IMR-90 (cell line): Measurements from ENCODE around the gene ATG4A. TPM values are rescaled to one million over a fixed set of nuclear protein-coding genes. Genes with fewer than 3 reads are reported as not detected.

Source experiments
- ATAC-seq: fragments of 200-7000 bp; cut with Tn5 transposase; 2 replicates; pipeline ENCODE4 v1.9.1; 2020; ENCODE audit warnings: low read depth, mild to moderate bottlenecking, moderate library complexity
- BruUV-seq: library from RNA; stranded (reverse); fragments of 400-500 nt; replicated peaks from 2 replicates; lab custom pipeline; 2021; lab: Mats Ljungman, UMichigan
- CTCF ChIA-PET: fragments of 300-600 bp; formaldehyde crosslinking; extraction: SDS; loops from one replicate; lab custom pipeline; 2021; ENCODE audit warnings: antibody characterized with exemption; lab: Yijun Ruan, JAX
- POLR2A ChIA-PET: fragments of 300-600 bp; sonication (Branson Sonifier 250); formaldehyde crosslinking; loops from one replicate; lab custom pipeline; 2022; ENCODE audit warnings: antibody characterized with exemption; ENCODE audit not compliant: unreplicated experiment; lab: Charles Lee
- DNase-seq: peaks from one replicate; pipeline ENCODE4 v3.0.0; 2013
- H2AFZ ChIP-seq: replicated peaks from 2 replicates; pipeline ENCODE3; 2013; ENCODE audit warnings: low read length, mild to moderate bottlenecking; ENCODE audit not compliant: poor library complexity
- H2AK5ac ChIP-seq: 2 replicates; pipeline ENCODE4 v1.6.1; 2013; ENCODE audit warnings: low read depth, low read length, inconsistent platforms
- H2AK9ac ChIP-seq: replicated peaks from 2 replicates; pipeline ENCODE3; 2013; ENCODE audit warnings: mild to moderate bottlenecking, low read depth, low read length, moderate library complexity; ENCODE audit not compliant: poor library complexity
- H2BK120ac ChIP-seq: 2 replicates; pipeline ENCODE4 v1.6.1; 2013; ENCODE audit warnings: low read depth, low read length, inconsistent platforms
- H2BK15ac ChIP-seq: 3 replicates; pipeline ENCODE4 v1.6.1; 2013; ENCODE audit warnings: low read depth, low read length, inconsistent platforms
- H2BK20ac ChIP-seq: 2 replicates; pipeline ENCODE4 v1.6.1; 2013; ENCODE audit warnings: low read depth, mild to moderate bottlenecking, inconsistent platforms, low read length, moderate library complexity
- H2BK5ac ChIP-seq: 2 replicates; pipeline ENCODE4 v1.6.1; 2013; ENCODE audit warnings: mild to moderate bottlenecking, low read depth, low read length, inconsistent platforms; ENCODE audit not compliant: poor library complexity, severe bottlenecking
- H3K14ac ChIP-seq: replicated peaks from 2 replicates; pipeline ENCODE4 v1.6.1; 2013; ENCODE audit warnings: low read depth, low read length, inconsistent platforms
- H3K18ac ChIP-seq: 2 replicates; pipeline ENCODE4 v1.6.1; 2013; ENCODE audit warnings: low read depth, low read length, control low read depth
- H3K23ac ChIP-seq: 2 replicates; pipeline ENCODE4 v1.6.1; 2013; ENCODE audit warnings: low read depth, low read length, inconsistent platforms
- H3K27ac ChIP-seq: 2 replicates; pipeline ENCODE4 v1.5.1; 2013; ENCODE audit warnings: mild to moderate bottlenecking, control low read depth, low read length; ENCODE audit not compliant: insufficient read depth
- H3K27me3 ChIP-seq: 2 replicates; pipeline ENCODE4 v1.6.1; 2013; ENCODE audit warnings: low read length; ENCODE audit not compliant: control insufficient read depth, insufficient read depth
- H3K36me3 ChIP-seq: 2 replicates; pipeline ENCODE4 v1.6.1; 2013; ENCODE audit warnings: low read length, mixed read lengths; ENCODE audit not compliant: control insufficient read depth, insufficient read depth
- H3K4ac ChIP-seq: 2 replicates; pipeline ENCODE4 v1.6.1; 2013; ENCODE audit warnings: low read depth, low read length, inconsistent platforms
- H3K4me1 ChIP-seq: 2 replicates; pipeline ENCODE4 v1.6.1; 2013; ENCODE audit warnings: low read length, mixed read lengths; ENCODE audit not compliant: control insufficient read depth, insufficient read depth
- H3K4me2 ChIP-seq: 2 replicates; pipeline ENCODE4 v1.6.1; 2013; ENCODE audit warnings: low read depth, mild to moderate bottlenecking, control low read depth, low read length, moderate library complexity
- H3K4me3 ChIP-seq: 2 replicates; pipeline ENCODE4 v1.5.1; 2013; ENCODE audit warnings: low read depth, mild to moderate bottlenecking, control low read depth, low read length, moderate library complexity; ENCODE audit not compliant: insufficient read depth
- H3K56ac ChIP-seq: 2 replicates; pipeline ENCODE4 v1.6.1; 2013; ENCODE audit warnings: low read length, inconsistent platforms; ENCODE audit not compliant: insufficient read depth; ENCODE audit errors: extremely low read depth
- H3K79me1 ChIP-seq, 2 experiments: 2 replicates each; pipeline ENCODE4 v1.6.1; 2013; ENCODE audit warnings: low read length in 2 of 2, inconsistent platforms in 1 of 2, low read depth in 1 of 2
- H3K9ac ChIP-seq: 2 replicates; pipeline ENCODE4 v1.6.1; 2013; ENCODE audit warnings: low read depth, low read length, control low read depth
- H3K9me1 ChIP-seq: 2 replicates; pipeline ENCODE4 v1.6.1; 2013; ENCODE audit warnings: low read length, inconsistent platforms; ENCODE audit not compliant: insufficient read depth
- H3K9me3 ChIP-seq: 2 replicates; pipeline ENCODE4 v1.6.1; 2013; ENCODE audit warnings: low read length; ENCODE audit not compliant: control insufficient read depth, insufficient read depth
- H4K20me1 ChIP-seq: 2 replicates; pipeline ENCODE4 v1.6.1; 2013; ENCODE audit warnings: low read length, inconsistent platforms; ENCODE audit not compliant: insufficient read depth
- H4K5ac ChIP-seq: 2 replicates; pipeline ENCODE4 v1.6.1; 2013; ENCODE audit warnings: mild to moderate bottlenecking, low read depth, low read length, control low read depth
- H4K8ac ChIP-seq, 2 experiments: 2 replicates each; pipeline ENCODE4 v1.6.1; 2013; ENCODE audit warnings: low read depth in 2 of 2, low read length in 2 of 2, control low read depth in 1 of 2, inconsistent platforms in 1 of 2
- H4K91ac ChIP-seq: 2 replicates; pipeline ENCODE4 v1.6.1; 2013; ENCODE audit warnings: low read depth, low read length, inconsistent platforms; ENCODE audit not compliant: insufficient read depth
- BHLHE40 ChIP-seq: fragments of 150-350 bp; IDR thresholded peaks from 2 replicates; pipeline ENCODE4 v1.6.1; 2016; ENCODE audit warnings: mild to moderate bottlenecking, low read depth, low read length
- CEBPB ChIP-seq: IDR thresholded peaks from 2 replicates; pipeline ENCODE4 v1.6.1; 2012; ENCODE audit warnings: low read depth, low read length, improper control_type of control experiment
- CHD1 ChIP-seq: IDR thresholded peaks from 2 replicates; pipeline ENCODE4 v1.6.1; 2012; ENCODE audit warnings: low read depth, low read length, improper control_type of control experiment
- FOS ChIP-seq: fragments of 150-350 bp; IDR thresholded peaks from 2 replicates; pipeline ENCODE4 v1.6.1; 2016; ENCODE audit warnings: low read depth, low read length
- MAFK ChIP-seq: IDR thresholded peaks from 2 replicates; pipeline ENCODE4 v1.6.1; 2012; ENCODE audit warnings: low read depth, low read length, improper control_type of control experiment
- MAZ ChIP-seq: IDR thresholded peaks from 2 replicates; pipeline ENCODE4 v1.6.1; 2012; ENCODE audit warnings: low read depth, mild to moderate bottlenecking, low read length, improper control_type of control experiment, moderate library complexity, borderline replicate concordance
- NFE2L2 ChIP-seq: fragments of 150-350 bp; IDR thresholded peaks from 2 replicates; pipeline ENCODE4 v1.6.1; 2016; ENCODE audit warnings: low read depth, mild to moderate bottlenecking, low read length
- POLR2A ChIP-seq: IDR thresholded peaks from 2 replicates; pipeline ENCODE4 v1.6.1; 2012; ENCODE audit warnings: mild to moderate bottlenecking, low read depth, low read length
- RAD21 ChIP-seq: IDR thresholded peaks from 2 replicates; pipeline ENCODE4 v1.6.1; 2012; ENCODE audit warnings: low read length, improper control_type of control experiment
- RCOR1 ChIP-seq: IDR thresholded peaks from 2 replicates; pipeline ENCODE4 v1.6.1; 2012; ENCODE audit warnings: mild to moderate bottlenecking, low read length, improper control_type of control experiment; ENCODE audit not compliant: insufficient replicate concordance
- RFX5 ChIP-seq: IDR thresholded peaks from 2 replicates; pipeline ENCODE4 v1.8.0; 2012; ENCODE audit warnings: low read depth, mild to moderate bottlenecking, low read length, moderate library complexity
- SMC3 ChIP-seq: fragments of 150-350 bp; IDR thresholded peaks from 2 replicates; pipeline ENCODE4 v1.6.1; 2016; ENCODE audit warnings: low read depth, mild to moderate bottlenecking, antibody characterized with exemption, low read length, moderate library complexity
- WGBS, 2 experiments: methylation state at CpG; one replicate each; pipeline versions ENCODE4 v1.1.5 to v1.1.7; 2013; ENCODE audit warnings: missing lambda C conversion rate in 2 of 2; ENCODE audit not compliant: insufficient read length in 1 of 2; ENCODE audit errors: extremely low coverage in 2 of 2; 5-methylcytosine and 5-hydroxymethylcytosine counted together
- dilution Hi-C: fragments of 300-500 bp; cut with HindIII; formaldehyde crosslinking; loops from one replicate; pipeline ENCODE4 v1.14.3; 2018; ENCODE audit warnings: low sequenced_read_pairs; ENCODE audit not compliant: unreplicated experiment
- in situ Hi-C: fragments of 300-500 bp; cut with MboI; formaldehyde crosslinking; loops from 3 replicates; pipeline ENCODE4 v1.14.3; 2019; ENCODE audit warnings: low sequenced_read_pairs, inconsistent platforms, mixed read lengths
- intact Hi-C: fragments of 100-400 bp; cut with micrococcal nuclease; formaldehyde crosslinking; loops from 2 replicates; pipeline ENCODE4 v1.10.0; 2022
- polyA plus RNA-seq, 3 experiments: library from polyadenylated mRNA; depleted of rRNA; stranded (reverse); fragments of >200 nt; gene quantifications; 2 replicates each; pipeline ENCODE4 v1.2.3, GENCODE V29; 2012; ENCODE audit warnings: low replicate concordance in 1 of 3
- total RNA-seq: library from RNA; depleted of rRNA; stranded (reverse); fragments of >200 nt; gene quantifications from 2 replicates; pipeline ENCODE4 v1.2.3, GENCODE V29; 2012
- TF ChIP-seq, protein P1 (sequence below): conservative IDR thresholded peaks from 2 replicates; pipeline ENCODE4 v1.5.1; 2012; ENCODE audit warnings: mild to moderate bottlenecking, low read depth, low read length, improper control_type of control experiment
- TF ChIP-seq, protein P2 (sequence below): fragments of 150-350 bp; IDR thresholded peaks from 2 replicates; pipeline ENCODE4 v1.6.1; 2017; ENCODE audit warnings: mild to moderate bottlenecking, antibody characterized with exemption, low read length, low read depth
- TF ChIP-seq, protein P3 (sequence below): fragments of 150-350 bp; IDR thresholded peaks from 2 replicates; pipeline ENCODE4 v1.6.1; 2016; ENCODE audit warnings: low read depth, mild to moderate bottlenecking, low read length, moderate library complexity, borderline replicate concordance

The ATG4A gene
- total and polyA plus RNA-seq, 2 of the 4 experiments (the other 2 are of a cell fraction): 8.2 to 14.7 TPM

DNA sequence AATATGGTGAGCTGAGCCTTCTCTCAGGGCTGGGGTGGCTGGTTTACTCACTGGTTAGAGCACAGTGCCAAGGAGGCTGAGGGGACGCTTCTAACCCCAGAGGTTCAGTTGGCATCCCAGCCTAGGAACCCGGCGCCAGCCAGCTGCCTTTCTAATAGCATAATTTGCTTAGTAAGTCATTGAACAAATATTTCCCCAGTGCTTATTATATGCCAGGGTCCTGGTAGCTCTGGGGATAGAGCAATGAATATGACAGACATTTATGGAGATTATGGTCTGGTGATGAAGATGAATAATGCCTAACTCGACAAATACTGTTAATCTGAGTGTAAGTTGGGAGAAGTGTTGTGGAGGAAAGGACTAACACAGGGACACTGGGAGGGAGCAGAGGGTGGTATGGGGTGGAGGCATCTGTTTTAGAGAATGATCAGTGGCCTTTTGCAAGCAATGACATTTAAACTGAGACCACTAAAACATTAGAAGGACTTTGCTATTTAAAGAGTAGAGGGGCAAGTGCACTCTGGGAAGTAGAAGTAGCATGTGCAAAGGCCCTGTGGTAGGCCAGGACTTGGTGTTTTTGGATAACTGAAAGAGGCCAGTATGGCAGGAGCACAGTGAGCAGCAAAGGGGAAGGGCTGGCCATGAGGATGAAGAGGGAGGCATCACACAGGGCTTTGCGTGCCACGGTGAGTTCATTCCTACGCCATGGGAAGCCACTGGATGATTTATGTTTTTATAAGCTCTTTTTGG, 71.9 kb downstream of the ATG4A start:
- intact Hi-C loops: loop anchor here (10.0 kb wide), 1 partner anchor 141 kb away; no protein-coding TSS in a partner anchor
- Histone ChIP-seq H3K4me2 (no peak overlapping the region), H3K18ac (no peak overlapping the region), H3K36me3 (no peaks in the 10 kb centered on the region), H4K8ac (no peak overlapping the region), H3K9ac (no peak overlapping the region), H3K23ac (no peak overlapping the region), H2BK120ac (no peak overlapping the region), H2BK20ac (no peak overlapping the region), H3K27ac (no peak overlapping the region), H4K20me1 (no peaks in the 10 kb centered on the region), H2AK5ac (no peak overlapping the region), H3K4ac (no peak overlapping the region), H3K9me3 (no peaks in the 10 kb centered on the region), H2AK9ac (peak overlapping the region; percentile 28), H2BK5ac (no peak overlapping the region), H4K91ac (no peak overlapping the region), H2BK15ac (no peak overlapping the region), H2AFZ (no peak overlapping the region), H3K56ac (no peak overlapping the region), H3K14ac (no peak overlapping the region), H3K79me1 (no peaks in the 10 kb centered on the region), H3K9me1 (no peaks in the 10 kb centered on the region), H4K5ac (no peak overlapping the region), H3K27me3 (peaks cover 6% of the 10 kb centered on the region; the same call in 1 of the 2 replicates), H3K4me3 (no peak overlapping the region), H3K4me1 (no peaks in the 10 kb centered on the region; the same call in 1 of the 2 replicates)
- DNase-seq (no peak), ATAC-seq (no peak)
- dilution Hi-C loops: no loop called here
- POLR2A ChIA-PET: no interaction called here
- CTCF ChIA-PET: no interaction called here
- BruUV-seq: no TSS peak
- in situ Hi-C loops: no loop called here
- 80% methylated on average over 4 of the region's 7 CpGs; no CpG with 5 or more reads in 1 of the 2 experiments for WGBS, 2 experiments
- TF ChIP-seq BHLHE40 (no peak), MAZ (no peak), SMC3 (no peak), CHD1 (no peak), POLR2A (no peak), RFX5 (no peak), MAFK (no peak), NFE2L2 (no peak), CEBPB (no peak), RAD21 (no peak), RCOR1 (no peak), FOS (no peak)
- TF ChIP-seq, protein P1, sequence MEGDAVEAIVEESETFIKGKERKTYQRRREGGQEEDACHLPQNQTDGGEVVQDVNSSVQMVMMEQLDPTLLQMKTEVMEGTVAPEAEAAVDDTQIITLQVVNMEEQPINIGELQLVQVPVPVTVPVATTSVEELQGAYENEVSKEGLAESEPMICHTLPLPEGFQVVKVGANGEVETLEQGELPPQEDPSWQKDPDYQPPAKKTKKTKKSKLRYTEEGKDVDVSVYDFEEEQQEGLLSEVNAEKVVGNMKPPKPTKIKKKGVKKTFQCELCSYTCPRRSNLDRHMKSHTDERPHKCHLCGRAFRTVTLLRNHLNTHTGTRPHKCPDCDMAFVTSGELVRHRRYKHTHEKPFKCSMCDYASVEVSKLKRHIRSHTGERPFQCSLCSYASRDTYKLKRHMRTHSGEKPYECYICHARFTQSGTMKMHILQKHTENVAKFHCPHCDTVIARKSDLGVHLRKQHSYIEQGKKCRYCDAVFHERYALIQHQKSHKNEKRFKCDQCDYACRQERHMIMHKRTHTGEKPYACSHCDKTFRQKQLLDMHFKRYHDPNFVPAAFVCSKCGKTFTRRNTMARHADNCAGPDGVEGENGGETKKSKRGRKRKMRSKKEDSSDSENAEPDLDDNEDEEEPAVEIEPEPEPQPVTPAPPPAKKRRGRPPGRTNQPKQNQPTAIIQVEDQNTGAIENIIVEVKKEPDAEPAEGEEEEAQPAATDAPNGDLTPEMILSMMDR: no peak
- TF ChIP-seq, protein P2, sequence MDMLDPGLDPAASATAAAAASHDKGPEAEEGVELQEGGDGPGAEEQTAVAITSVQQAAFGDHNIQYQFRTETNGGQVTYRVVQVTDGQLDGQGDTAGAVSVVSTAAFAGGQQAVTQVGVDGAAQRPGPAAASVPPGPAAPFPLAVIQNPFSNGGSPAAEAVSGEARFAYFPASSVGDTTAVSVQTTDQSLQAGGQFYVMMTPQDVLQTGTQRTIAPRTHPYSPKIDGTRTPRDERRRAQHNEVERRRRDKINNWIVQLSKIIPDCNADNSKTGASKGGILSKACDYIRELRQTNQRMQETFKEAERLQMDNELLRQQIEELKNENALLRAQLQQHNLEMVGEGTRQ: no peak
- TF ChIP-seq, protein P3, sequence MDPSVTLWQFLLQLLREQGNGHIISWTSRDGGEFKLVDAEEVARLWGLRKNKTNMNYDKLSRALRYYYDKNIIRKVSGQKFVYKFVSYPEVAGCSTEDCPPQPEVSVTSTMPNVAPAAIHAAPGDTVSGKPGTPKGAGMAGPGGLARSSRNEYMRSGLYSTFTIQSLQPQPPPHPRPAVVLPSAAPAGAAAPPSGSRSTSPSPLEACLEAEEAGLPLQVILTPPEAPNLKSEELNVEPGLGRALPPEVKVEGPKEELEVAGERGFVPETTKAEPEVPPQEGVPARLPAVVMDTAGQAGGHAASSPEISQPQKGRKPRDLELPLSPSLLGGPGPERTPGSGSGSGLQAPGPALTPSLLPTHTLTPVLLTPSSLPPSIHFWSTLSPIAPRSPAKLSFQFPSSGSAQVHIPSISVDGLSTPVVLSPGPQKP: no peak
